GM23338 (cell line): ENCODE data around the gene SNX22. TPM values are rescaled to one million over a fixed set of nuclear protein-coding genes. Genes with fewer than 3 reads are reported as not detected.

Source experiments
- ATAC-seq: fragments of 200-7000 bp; cut with Tn5 transposase; 3 replicates; pipeline ENCODE4 v1.9.1; 2020
- DNase-seq: peaks from one replicate; pipeline ENCODE4 v3.0.0-alpha.2; 2015; ENCODE audit warnings: low spot score
- H2AFZ ChIP-seq: fragments of 200-600 bp; sonication (generic); 2 replicates; pipeline ENCODE4 v1.8.0; 2016; ENCODE audit warnings: antibody characterized with exemption, mild to moderate bottlenecking, moderate library complexity
- H3F3A ChIP-seq: fragments of 200-600 bp; sonication (generic); replicated peaks from 2 replicates; pipeline ENCODE4 v1.8.0; 2017; ENCODE audit warnings: antibody characterized with exemption, mixed run types, low read depth
- H3K27ac ChIP-seq: fragments of 200-600 bp; sonication (generic); 2 replicates; pipeline ENCODE4 v1.6.1; 2016; ENCODE audit warnings: low read depth
- H3K27me3 ChIP-seq: fragments of 200-600 bp; sonication (generic); 2 replicates; pipeline ENCODE4 v1.8.0; 2016; ENCODE audit warnings: mild to moderate bottlenecking, mixed run types, moderate library complexity; ENCODE audit not compliant: insufficient read depth
- H3K36me3 ChIP-seq: fragments of 200-600 bp; sonication (generic); 2 replicates; pipeline ENCODE4 v1.8.0; 2016; ENCODE audit warnings: mild to moderate bottlenecking; ENCODE audit not compliant: insufficient read depth
- H3K4me1 ChIP-seq: fragments of 200-600 bp; sonication (generic); 2 replicates; pipeline ENCODE4 v1.8.0; 2016; ENCODE audit warnings: mild to moderate bottlenecking, moderate library complexity; ENCODE audit not compliant: insufficient read depth
- H3K4me2 ChIP-seq: fragments of 200-600 bp; sonication (generic); 2 replicates; pipeline ENCODE4 v1.7.1; 2017; ENCODE audit warnings: mixed run types
- H3K4me3 ChIP-seq: fragments of 200-600 bp; sonication (generic); 2 replicates; pipeline ENCODE4 v1.6.1; 2016; ENCODE audit warnings: mixed run types
- H3K79me2 ChIP-seq: fragments of 200-600 bp; sonication (generic); replicated peaks from 2 replicates; pipeline ENCODE4 v1.8.0; 2017; ENCODE audit warnings: mild to moderate bottlenecking; ENCODE audit not compliant: insufficient read depth
- H3K9me2 ChIP-seq: fragments of 200-600 bp; sonication (generic); 2 replicates; pipeline ENCODE4 v1.8.0; 2017; ENCODE audit not compliant: insufficient read depth
- H4K20me1 ChIP-seq: fragments of 200-600 bp; sonication (generic); replicated peaks from 2 replicates; pipeline ENCODE4 v1.8.0; 2017; ENCODE audit warnings: mild to moderate bottlenecking; ENCODE audit not compliant: insufficient read depth
- H3K27ac Mint-ChIP-seq: 2 replicates; pipeline ENCODE4 v1.8.0; 2020; ENCODE audit warnings: inconsistent platforms, mild to moderate bottlenecking, moderate library complexity, mixed read lengths
- H3K27me3 Mint-ChIP-seq: 3 replicates; pipeline ENCODE4 v1.8.0; 2022; ENCODE audit warnings: low read depth, mild to moderate bottlenecking, moderate library complexity, mixed read lengths, inconsistent platforms; ENCODE audit not compliant: insufficient read depth, poor library complexity
- H3K36me3 Mint-ChIP-seq: 3 replicates; pipeline ENCODE4 v1.8.0; 2021; ENCODE audit warnings: low read depth, mild to moderate bottlenecking, inconsistent platforms, moderate library complexity, mixed read lengths
- H3K4me1 Mint-ChIP-seq: 3 replicates; pipeline ENCODE4 v1.8.0; 2020; ENCODE audit warnings: mild to moderate bottlenecking, inconsistent platforms, mixed read lengths
- H3K4me3 Mint-ChIP-seq: 3 replicates; pipeline ENCODE4 v1.8.0; 2021; ENCODE audit warnings: moderate library complexity, mild to moderate bottlenecking, inconsistent platforms, mixed read lengths
- H3K9me3 Mint-ChIP-seq: 3 replicates; pipeline ENCODE4 v1.8.0; 2020; ENCODE audit warnings: moderate library complexity, mild to moderate bottlenecking, inconsistent platforms, mixed read lengths
- CREB1 ChIP-seq: fragments of 250-450 bp; sonication (Bioruptor Pico); IDR thresholded peaks from 2 replicates; pipeline ENCODE4 v1.5.0; 2020; ENCODE audit warnings: low read depth, mild to moderate bottlenecking, moderate library complexity
- EZH2 ChIP-seq: fragments of 200-600 bp; sonication (generic); IDR thresholded peaks from one replicate; pipeline ENCODE4 v1.8.0; 2017; ENCODE audit warnings: antibody characterized with exemption, mild to moderate bottlenecking, low read depth; ENCODE audit not compliant: unreplicated experiment
- EZH2phosphoT487 ChIP-seq: fragments of 200-600 bp; sonication (generic); IDR thresholded peaks from one replicate; pipeline ENCODE4 v1.8.1; 2018; ENCODE audit warnings: antibody characterized with exemption; ENCODE audit not compliant: unreplicated experiment
- JUNB ChIP-seq: IDR thresholded peaks from one replicate; pipeline ENCODE4 v1.6.1; 2016; ENCODE audit warnings: antibody characterized with exemption; ENCODE audit not compliant: unreplicated experiment
- NANOG ChIP-seq: IDR thresholded peaks from 2 replicates; pipeline ENCODE4 v1.6.1; 2016; ENCODE audit warnings: antibody characterized with exemption, borderline replicate concordance
- POLR2AphosphoS5 ChIP-seq: IDR thresholded peaks from 2 replicates; pipeline ENCODE4 v1.6.1; 2016; ENCODE audit warnings: antibody characterized with exemption, low read depth
- STAT1 ChIP-seq: IDR thresholded peaks from one replicate; pipeline ENCODE4 v1.6.1; 2016; ENCODE audit warnings: antibody characterized with exemption; ENCODE audit not compliant: unreplicated experiment
- ZNF114 ChIP-seq: fragments of 250-450 bp; sonication (Bioruptor Pico); IDR thresholded peaks from 2 replicates; pipeline ENCODE4 v1.5.0; 2020; ENCODE audit warnings: mild to moderate bottlenecking, moderate library complexity
- ZNF331 ChIP-seq: fragments of 250-450 bp; sonication (Bioruptor Pico); IDR thresholded peaks from 2 replicates; pipeline ENCODE4 v1.5.0; 2020; ENCODE audit warnings: low read depth, mild to moderate bottlenecking, moderate library complexity
- polyA plus RNA-seq: library from polyadenylated mRNA; unstranded; fragments of >200 nt; fragmentation: Nextera tagmentation; extraction: Ambion mirVana; gene quantifications from 2 replicates; pipeline ENCODE4 v1.2.1, GENCODE V29; 2016
- total RNA-seq: library from RNA; depleted of rRNA; stranded (reverse); fragments of >200 nt; shearing (Covaris generic); gene quantifications from 2 replicates; pipeline ENCODE4 v1.2.3, GENCODE V29; 2014
- TF ChIP-seq, protein P1 (sequence below), 2 experiments: fragments of 200-600 bp in 1 of 2; sonication (generic) in 1 of 2; conservative IDR thresholded peaks; 2 replicates each; pipeline versions ENCODE4 v1.5.1 to v1.6.1; 2016 to 2017; ENCODE audit warnings: antibody characterized with exemption in 2 of 2, low read depth in 2 of 2, mild to moderate bottlenecking in 2 of 2, moderate library complexity in 1 of 2
- TF ChIP-seq, protein P2 (sequence below): IDR thresholded peaks from one replicate; pipeline ENCODE4 v1.6.1; 2018; ENCODE audit warnings: antibody characterized with exemption; ENCODE audit not compliant: unreplicated experiment
- TF ChIP-seq, protein P3 (sequence below): IDR thresholded peaks from 2 replicates; pipeline ENCODE4 v1.6.1; 2016; ENCODE audit warnings: antibody characterized with exemption
- TF ChIP-seq, protein P4 (sequence below): fragments of 250-450 bp; sonication (Bioruptor Pico); IDR thresholded peaks from 2 replicates; pipeline ENCODE4 v1.5.0; 2020; ENCODE audit warnings: mild to moderate bottlenecking, moderate library complexity

Gene SNX22
- total and polyA plus RNA-seq, 2 experiments from 2014 or later: 3.7 to 5.7 TPM

DNA sequence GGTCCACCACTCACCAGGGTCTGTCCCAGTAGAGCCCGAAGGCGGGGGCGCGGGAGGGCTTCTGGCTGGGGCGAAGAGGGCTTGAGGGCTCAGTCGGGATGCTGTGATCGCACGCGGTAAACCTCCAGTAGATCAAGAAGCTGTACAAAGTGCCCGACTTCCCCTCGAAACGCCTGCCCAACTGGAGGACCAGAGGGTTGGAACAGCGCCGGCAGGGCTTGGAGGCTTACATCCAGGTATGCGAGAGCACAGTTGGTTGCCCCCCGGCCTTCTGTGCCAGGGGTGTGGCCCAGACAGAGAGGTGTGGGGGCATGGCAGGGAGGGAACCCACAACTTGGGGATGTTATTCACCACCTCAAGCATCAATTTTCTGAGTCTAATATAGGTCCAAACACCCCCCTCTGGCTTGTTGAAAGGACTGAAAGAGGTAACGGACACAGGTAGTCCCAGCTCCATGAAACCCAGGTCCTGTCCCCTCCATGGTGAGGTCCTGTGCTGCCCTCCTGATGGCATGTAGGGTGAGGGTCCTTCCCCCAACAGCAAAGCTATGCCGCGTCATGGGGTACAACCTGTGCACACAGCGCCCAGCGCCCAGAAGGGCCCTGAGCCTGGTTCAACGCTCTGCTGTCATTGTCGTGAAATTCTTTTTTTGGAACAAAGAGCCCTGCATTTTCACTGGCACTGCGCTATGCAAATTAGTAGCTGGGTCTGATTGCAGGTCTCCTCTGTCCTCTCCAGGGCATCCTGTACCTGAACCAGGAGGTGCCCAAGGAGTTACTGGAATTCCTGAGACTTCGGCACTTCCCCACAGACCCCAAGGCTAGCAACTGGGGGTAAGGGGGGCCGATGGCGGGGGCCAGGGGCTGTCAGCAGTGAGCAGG lies 1.2 kb downstream of the SNX22 start:
- peak; percentile 2 for ATAC-seq
- Mint-ChIP-seq H3K36me3 (peaks cover 31% of the 10 kb centered on the region), H3K9me3 (no peaks in the 10 kb centered on the region; the same call in 2 of the 3 replicates), H3K4me1 (peaks cover 18% of the 10 kb centered on the region), H3K27ac (no peak overlapping the region), H3K4me3 (peak overlapping the region; percentile 68), H3K27me3 (peaks cover 23% of the 10 kb centered on the region)
- Histone ChIP-seq H3K27me3 (peaks cover 18% of the 10 kb centered on the region), H3K4me1 (peaks cover 13% of the 10 kb centered on the region), H2AFZ (peak overlapping the region; percentile 94), H3K79me2 (no peaks in the 10 kb centered on the region), H3K9me2 (no peaks in the 10 kb centered on the region), H3K4me2 (peak overlapping the region; percentile 94), H3K4me3 (peak overlapping the region; percentile 82), H3F3A (peaks cover 27% of the 10 kb centered on the region), H3K27ac (no peak overlapping the region), H3K36me3 (peaks cover 28% of the 10 kb centered on the region), H4K20me1 (peaks cover 12% of the 10 kb centered on the region; the same call in 1 of the 2 replicates)
- DNase-seq: peak; percentile 53
- TF ChIP-seq POLR2AphosphoS5: no peak
- TF ChIP-seq NANOG: no peak
- TF ChIP-seq CREB1 (CRISPR knock-in tag): no peak
- no peak for TF ChIP-seq ZNF114 (CRISPR knock-in tag)
- TF ChIP-seq STAT1: no peak
- TF ChIP-seq, protein P1, sequence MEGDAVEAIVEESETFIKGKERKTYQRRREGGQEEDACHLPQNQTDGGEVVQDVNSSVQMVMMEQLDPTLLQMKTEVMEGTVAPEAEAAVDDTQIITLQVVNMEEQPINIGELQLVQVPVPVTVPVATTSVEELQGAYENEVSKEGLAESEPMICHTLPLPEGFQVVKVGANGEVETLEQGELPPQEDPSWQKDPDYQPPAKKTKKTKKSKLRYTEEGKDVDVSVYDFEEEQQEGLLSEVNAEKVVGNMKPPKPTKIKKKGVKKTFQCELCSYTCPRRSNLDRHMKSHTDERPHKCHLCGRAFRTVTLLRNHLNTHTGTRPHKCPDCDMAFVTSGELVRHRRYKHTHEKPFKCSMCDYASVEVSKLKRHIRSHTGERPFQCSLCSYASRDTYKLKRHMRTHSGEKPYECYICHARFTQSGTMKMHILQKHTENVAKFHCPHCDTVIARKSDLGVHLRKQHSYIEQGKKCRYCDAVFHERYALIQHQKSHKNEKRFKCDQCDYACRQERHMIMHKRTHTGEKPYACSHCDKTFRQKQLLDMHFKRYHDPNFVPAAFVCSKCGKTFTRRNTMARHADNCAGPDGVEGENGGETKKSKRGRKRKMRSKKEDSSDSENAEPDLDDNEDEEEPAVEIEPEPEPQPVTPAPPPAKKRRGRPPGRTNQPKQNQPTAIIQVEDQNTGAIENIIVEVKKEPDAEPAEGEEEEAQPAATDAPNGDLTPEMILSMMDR (conservative IDR thresholded peaks at IDR 0.05; ENCODE audit: low read depth in 2 of 2): no peak
- TF ChIP-seq EZH2phosphoT487: no peak
- TF ChIP-seq, protein P2, sequence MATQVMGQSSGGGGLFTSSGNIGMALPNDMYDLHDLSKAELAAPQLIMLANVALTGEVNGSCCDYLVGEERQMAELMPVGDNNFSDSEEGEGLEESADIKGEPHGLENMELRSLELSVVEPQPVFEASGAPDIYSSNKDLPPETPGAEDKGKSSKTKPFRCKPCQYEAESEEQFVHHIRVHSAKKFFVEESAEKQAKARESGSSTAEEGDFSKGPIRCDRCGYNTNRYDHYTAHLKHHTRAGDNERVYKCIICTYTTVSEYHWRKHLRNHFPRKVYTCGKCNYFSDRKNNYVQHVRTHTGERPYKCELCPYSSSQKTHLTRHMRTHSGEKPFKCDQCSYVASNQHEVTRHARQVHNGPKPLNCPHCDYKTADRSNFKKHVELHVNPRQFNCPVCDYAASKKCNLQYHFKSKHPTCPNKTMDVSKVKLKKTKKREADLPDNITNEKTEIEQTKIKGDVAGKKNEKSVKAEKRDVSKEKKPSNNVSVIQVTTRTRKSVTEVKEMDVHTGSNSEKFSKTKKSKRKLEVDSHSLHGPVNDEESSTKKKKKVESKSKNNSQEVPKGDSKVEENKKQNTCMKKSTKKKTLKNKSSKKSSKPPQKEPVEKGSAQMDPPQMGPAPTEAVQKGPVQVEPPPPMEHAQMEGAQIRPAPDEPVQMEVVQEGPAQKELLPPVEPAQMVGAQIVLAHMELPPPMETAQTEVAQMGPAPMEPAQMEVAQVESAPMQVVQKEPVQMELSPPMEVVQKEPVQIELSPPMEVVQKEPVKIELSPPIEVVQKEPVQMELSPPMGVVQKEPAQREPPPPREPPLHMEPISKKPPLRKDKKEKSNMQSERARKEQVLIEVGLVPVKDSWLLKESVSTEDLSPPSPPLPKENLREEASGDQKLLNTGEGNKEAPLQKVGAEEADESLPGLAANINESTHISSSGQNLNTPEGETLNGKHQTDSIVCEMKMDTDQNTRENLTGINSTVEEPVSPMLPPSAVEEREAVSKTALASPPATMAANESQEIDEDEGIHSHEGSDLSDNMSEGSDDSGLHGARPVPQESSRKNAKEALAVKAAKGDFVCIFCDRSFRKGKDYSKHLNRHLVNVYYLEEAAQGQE: no peak
- no peak for TF ChIP-seq ZNF331
- TF ChIP-seq, protein P3, sequence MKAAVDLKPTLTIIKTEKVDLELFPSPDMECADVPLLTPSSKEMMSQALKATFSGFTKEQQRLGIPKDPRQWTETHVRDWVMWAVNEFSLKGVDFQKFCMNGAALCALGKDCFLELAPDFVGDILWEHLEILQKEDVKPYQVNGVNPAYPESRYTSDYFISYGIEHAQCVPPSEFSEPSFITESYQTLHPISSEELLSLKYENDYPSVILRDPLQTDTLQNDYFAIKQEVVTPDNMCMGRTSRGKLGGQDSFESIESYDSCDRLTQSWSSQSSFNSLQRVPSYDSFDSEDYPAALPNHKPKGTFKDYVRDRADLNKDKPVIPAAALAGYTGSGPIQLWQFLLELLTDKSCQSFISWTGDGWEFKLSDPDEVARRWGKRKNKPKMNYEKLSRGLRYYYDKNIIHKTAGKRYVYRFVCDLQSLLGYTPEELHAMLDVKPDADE: no peak
- TF ChIP-seq EZH2: no peak
- TF ChIP-seq JUNB: no peak
- TF ChIP-seq, protein P4, sequence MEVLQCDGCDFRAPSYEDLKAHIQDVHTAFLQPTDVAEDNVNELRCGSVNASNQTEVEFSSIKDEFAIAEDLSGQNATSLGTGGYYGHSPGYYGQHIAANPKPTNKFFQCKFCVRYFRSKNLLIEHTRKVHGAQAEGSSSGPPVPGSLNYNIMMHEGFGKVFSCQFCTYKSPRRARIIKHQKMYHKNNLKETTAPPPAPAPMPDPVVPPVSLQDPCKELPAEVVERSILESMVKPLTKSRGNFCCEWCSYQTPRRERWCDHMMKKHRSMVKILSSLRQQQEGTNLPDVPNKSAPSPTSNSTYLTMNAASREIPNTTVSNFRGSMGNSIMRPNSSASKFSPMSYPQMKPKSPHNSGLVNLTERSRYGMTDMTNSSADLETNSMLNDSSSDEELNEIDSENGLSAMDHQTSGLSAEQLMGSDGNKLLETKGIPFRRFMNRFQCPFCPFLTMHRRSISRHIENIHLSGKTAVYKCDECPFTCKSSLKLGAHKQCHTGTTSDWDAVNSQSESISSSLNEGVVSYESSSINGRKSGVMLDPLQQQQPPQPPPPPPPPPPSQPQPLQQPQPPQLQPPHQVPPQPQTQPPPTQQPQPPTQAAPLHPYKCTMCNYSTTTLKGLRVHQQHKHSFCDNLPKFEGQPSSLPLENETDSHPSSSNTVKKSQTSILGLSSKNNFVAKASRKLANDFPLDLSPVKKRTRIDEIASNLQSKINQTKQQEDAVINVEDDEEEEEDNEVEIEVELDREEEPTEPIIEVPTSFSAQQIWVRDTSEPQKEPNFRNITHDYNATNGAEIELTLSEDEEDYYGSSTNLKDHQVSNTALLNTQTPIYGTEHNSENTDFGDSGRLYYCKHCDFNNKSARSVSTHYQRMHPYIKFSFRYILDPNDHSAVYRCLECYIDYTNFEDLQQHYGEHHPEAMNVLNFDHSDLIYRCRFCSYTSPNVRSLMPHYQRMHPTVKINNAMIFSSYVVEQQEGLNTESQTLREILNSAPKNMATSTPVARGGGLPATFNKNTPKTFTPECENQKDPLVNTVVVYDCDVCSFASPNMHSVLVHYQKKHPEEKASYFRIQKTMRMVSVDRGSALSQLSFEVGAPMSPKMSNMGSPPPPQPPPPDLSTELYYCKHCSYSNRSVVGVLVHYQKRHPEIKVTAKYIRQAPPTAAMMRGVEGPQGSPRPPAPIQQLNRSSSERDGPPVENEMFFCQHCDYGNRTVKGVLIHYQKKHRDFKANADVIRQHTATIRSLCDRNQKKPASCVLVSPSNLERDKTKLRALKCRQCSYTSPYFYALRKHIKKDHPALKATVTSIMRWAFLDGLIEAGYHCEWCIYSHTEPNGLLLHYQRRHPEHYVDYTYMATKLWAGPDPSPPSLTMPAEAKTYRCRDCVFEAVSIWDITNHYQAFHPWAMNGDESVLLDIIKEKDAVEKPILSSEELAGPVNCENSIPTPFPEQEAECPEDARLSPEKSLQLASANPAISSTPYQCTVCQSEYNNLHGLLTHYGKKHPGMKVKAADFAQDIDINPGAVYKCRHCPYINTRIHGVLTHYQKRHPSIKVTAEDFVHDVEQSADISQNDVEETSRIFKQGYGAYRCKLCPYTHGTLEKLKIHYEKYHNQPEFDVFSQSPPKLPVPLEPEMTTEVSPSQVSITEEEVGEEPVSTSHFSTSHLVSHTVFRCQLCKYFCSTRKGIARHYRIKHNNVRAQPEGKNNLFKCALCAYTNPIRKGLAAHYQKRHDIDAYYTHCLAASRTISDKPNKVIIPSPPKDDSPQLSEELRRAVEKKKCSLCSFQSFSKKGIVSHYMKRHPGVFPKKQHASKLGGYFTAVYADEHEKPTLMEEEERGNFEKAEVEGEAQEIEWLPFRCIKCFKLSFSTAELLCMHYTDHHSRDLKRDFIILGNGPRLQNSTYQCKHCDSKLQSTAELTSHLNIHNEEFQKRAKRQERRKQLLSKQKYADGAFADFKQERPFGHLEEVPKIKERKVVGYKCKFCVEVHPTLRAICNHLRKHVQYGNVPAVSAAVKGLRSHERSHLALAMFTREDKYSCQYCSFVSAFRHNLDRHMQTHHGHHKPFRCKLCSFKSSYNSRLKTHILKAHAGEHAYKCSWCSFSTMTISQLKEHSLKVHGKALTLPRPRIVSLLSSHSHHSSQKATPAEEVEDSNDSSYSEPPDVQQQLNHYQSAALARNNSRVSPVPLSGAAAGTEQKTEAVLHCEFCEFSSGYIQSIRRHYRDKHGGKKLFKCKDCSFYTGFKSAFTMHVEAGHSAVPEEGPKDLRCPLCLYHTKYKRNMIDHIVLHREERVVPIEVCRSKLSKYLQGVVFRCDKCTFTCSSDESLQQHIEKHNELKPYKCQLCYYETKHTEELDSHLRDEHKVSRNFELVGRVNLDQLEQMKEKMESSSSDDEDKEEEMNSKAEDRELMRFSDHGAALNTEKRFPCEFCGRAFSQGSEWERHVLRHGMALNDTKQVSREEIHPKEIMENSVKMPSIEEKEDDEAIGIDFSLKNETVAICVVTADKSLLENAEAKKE (CRISPR knock-in tag): no peak
